NB4 (cell line): ENCODE measurements around the gene TBC1D23.

Source experiments
- POLR2A ChIP-seq: IDR thresholded peaks from 2 replicates; pipeline ENCODE4 v1.6.1; 2011; ENCODE audit warnings: mild to moderate bottlenecking; ENCODE audit not compliant: insufficient read length; ENCODE audit errors: extremely low read depth
- TF ChIP-seq, protein P1 (sequence below): IDR thresholded peaks from one replicate; pipeline ENCODE4 v1.5.1; 2012; ENCODE audit warnings: low read depth, low read length

DNA sequence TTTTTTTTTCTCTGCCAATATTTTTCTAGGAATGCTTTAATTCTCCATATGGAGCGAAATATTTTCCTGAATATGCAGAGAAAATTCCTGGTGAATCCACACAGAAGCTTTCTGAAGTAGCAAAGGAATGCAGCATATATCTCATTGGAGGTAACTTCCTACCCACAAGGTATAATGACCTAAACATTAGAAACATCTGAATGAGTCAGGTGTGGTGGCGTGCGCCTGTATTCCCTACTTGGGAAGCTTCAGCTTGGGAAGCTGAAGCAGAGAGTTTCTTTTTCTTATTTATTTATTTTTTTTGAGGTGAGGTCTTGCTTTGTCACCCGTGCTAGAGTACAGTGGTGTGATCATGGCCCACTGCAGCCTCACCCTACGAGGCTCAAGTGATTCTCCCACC, 79.0 kb downstream of the TBC1D23 start:
- TF ChIP-seq, protein P1, sequence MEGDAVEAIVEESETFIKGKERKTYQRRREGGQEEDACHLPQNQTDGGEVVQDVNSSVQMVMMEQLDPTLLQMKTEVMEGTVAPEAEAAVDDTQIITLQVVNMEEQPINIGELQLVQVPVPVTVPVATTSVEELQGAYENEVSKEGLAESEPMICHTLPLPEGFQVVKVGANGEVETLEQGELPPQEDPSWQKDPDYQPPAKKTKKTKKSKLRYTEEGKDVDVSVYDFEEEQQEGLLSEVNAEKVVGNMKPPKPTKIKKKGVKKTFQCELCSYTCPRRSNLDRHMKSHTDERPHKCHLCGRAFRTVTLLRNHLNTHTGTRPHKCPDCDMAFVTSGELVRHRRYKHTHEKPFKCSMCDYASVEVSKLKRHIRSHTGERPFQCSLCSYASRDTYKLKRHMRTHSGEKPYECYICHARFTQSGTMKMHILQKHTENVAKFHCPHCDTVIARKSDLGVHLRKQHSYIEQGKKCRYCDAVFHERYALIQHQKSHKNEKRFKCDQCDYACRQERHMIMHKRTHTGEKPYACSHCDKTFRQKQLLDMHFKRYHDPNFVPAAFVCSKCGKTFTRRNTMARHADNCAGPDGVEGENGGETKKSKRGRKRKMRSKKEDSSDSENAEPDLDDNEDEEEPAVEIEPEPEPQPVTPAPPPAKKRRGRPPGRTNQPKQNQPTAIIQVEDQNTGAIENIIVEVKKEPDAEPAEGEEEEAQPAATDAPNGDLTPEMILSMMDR = no peak
- no peak for TF ChIP-seq POLR2A
